ENCODE results near the gene HES2. TPM values are rescaled to one million over a fixed set of nuclear protein-coding genes. Genes with fewer than 3 reads are reported as not detected.

HES2 gene
- total RNA-seq, 4 donors from 2014 or later: not detected

- H3K27ac ChIP-seq: no peak overlapping the region
- no peak overlapping the region for H3K4me3 ChIP-seq (replicated peaks in 1 of 3)
- TF ChIP-seq, protein P1, sequence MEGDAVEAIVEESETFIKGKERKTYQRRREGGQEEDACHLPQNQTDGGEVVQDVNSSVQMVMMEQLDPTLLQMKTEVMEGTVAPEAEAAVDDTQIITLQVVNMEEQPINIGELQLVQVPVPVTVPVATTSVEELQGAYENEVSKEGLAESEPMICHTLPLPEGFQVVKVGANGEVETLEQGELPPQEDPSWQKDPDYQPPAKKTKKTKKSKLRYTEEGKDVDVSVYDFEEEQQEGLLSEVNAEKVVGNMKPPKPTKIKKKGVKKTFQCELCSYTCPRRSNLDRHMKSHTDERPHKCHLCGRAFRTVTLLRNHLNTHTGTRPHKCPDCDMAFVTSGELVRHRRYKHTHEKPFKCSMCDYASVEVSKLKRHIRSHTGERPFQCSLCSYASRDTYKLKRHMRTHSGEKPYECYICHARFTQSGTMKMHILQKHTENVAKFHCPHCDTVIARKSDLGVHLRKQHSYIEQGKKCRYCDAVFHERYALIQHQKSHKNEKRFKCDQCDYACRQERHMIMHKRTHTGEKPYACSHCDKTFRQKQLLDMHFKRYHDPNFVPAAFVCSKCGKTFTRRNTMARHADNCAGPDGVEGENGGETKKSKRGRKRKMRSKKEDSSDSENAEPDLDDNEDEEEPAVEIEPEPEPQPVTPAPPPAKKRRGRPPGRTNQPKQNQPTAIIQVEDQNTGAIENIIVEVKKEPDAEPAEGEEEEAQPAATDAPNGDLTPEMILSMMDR (IDR thresholded peaks at IDR 0.05): no peak
- no peak for TF ChIP-seq POLR2A (IDR thresholded peaks at IDR 0.05)
- peaks cover 24 to 45% of the 10 kb centered on the region in 2 donors for H3K4me1 ChIP-seq
- DNase-seq: no peak
- no peaks in the 10 kb centered on the region for H3K36me3 ChIP-seq
- WGBS, 2 donors: 7 to 18% methylated on average over 9 to 13 of the region's 44 CpGs
- intact Hi-C loops (cut with DNase I): no loop called here
- H3K27me3 ChIP-seq: peaks cover 45% of the 10 kb centered on the region
- H3K9me3 ChIP-seq: no peaks in the 10 kb centered on the region
Measured at GRCh38 chr1:6420454-6421042, 829 bp upstream of the HES2 start.

DNA sequence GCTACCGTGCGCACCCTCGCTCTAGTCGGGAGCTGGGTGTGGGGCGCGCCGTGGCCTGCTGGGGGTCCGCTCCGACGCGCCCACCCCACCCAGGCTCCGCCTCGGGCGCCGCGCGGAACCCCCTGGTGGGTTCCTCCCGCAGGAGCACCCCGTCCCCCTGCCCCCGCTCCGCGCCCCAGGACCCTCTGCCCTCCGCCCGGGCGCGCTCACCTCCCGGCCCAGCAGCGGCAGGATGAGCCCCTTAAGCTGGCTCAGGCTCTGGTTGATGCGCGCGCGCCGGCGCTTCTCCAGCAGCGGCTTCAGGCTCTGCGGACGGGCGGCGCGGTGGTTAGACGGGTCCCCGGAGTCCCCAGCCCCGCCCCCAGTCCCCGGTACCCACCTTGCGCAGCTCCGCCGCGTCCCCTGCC, 319 bp downstream of the HES2 start:
- TF ChIP-seq POLR2A (IDR thresholded peaks at IDR 0.05): no peak
- TF ChIP-seq, protein P1 (IDR thresholded peaks at IDR 0.05): no peak
- H3K4me3 ChIP-seq (replicated peaks in 1 of 3): peak overlapping the region in 1 of 3 donors; percentile 18
- peaks cover 24 to 35% of the 10 kb centered on the region in 2 donors for H3K4me1 ChIP-seq
- WGBS, 2 donors: 7% methylated on average over 3 of the region's 48 CpGs; no CpG with 5 or more reads in 1 of the 2 donors
- intact Hi-C loops (cut with DNase I): no loop called here
- peaks cover 47% of the 10 kb centered on the region for H3K27me3 ChIP-seq
- H3K27ac ChIP-seq: no peak overlapping the region
- no peak for DNase-seq
- H3K9me3 ChIP-seq: no peaks in the 10 kb centered on the region
- no peaks in the 10 kb centered on the region for H3K36me3 ChIP-seq

DNA sequence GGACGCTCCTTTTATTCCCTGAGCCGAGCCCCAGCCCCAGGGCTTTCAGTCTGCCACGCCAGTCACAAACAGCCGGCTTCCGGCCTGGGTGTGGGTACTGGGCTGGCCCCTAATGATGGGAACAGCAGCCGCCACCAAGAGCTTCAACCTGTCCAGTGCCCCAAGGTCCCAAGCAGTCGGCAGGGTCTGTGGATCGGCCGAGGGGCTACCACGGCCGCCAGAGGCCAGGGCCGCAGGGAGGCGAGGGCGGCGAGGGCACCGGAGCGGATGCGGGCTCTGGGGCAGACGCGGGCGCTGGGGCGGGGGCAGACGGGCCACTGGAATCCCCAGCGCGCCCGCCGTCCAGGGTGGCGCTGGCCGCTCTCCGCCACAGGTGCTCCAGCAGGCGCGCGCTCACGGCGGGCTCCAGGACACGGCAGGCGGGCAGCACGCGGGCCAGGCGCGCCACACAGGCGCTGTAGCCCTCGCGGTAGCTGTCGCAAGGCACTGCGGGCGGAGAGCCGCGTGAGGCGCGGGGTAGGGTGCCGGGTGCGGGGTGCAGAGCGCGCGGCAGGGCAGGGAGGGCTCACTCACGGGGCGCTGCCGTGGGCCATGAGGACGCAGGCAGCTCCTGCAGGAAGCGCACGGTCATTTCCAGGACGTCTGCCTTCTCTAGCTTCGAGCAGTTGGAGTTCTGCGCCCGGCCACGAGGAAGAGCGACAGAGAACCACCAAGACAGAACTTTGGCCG, 887 bp downstream of the HES2 start:
- Histone ChIP-seq H3K36me3 (no peaks in the 10 kb centered on the region), H3K4me3 (replicated peaks in 1 of 3) (no peak overlapping the region), H3K9me3 (no peaks in the 10 kb centered on the region), H3K4me1 (peaks cover 18 to 29% of the 10 kb centered on the region in 2 donors), H3K27me3 (peaks cover 42% of the 10 kb centered on the region), H3K27ac (no peak overlapping the region)
- DNase-seq: no peak
- intact Hi-C loops (cut with DNase I): no loop called here
- TF ChIP-seq, protein P1 (IDR thresholded peaks at IDR 0.05): no peak
- no peak for TF ChIP-seq POLR2A (IDR thresholded peaks at IDR 0.05)
- WGBS, 2 donors: 14 to 25% methylated on average over 5 to 31 of the region's 69 CpGs

DNA sequence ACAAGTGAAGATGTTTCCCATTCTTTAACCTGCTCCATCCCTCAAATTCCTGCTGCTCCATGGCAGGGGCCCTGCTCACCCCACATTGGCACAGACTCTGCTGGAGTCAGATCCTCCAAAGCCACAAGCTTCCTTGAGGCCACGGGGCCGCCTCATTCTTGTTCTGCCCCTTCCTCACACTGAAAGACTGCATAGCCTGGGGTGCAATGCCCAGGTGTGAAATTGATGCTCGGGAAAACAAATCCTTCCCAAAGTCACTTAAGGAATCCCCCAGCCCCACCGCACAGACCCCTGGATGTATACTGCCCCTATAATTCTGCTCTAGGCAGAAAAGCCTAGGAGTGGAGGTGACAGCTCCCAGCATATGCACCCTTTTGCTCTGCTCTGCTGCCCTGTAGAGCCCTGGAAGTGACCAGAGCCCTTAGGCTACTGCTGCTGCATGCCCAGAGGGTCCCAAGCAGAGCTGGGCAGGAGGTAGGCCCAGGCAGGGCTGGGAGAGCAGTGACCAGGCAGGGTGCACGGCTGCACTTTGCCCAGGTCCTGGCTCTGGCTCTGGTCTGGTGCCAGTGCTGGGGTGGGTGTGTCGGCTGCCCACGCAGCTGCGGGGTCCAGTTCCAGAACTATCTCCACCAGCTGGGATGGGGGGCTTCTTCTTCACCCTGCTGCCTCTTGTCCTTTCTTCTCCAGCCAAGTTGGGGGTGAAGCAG, 1.6 kb downstream of the HES2 start:
- peaks cover 11 to 22% of the 10 kb centered on the region in 2 donors for H3K4me1 ChIP-seq
- H3K27me3 ChIP-seq: peaks cover 41% of the 10 kb centered on the region
- H3K9me3 ChIP-seq: no peaks in the 10 kb centered on the region
- H3K4me3 ChIP-seq (replicated peaks in 1 of 3): no peak overlapping the region
- 61 to 80% methylated on average over 7 of the region's 8 CpGs for WGBS, 2 donors
- DNase-seq: no peak
- intact Hi-C loops (cut with DNase I): no loop called here
- no peak for TF ChIP-seq POLR2A (IDR thresholded peaks at IDR 0.05)
- TF ChIP-seq, protein P1 (IDR thresholded peaks at IDR 0.05): no peak
- no peak overlapping the region for H3K27ac ChIP-seq
- H3K36me3 ChIP-seq: no peaks in the 10 kb centered on the region
